AG20443 (cell line): ENCODE results near the gene ANKRD55.
A peak's percentile ranks its signal among the peaks of the same experiment; 100 is the strongest.
"Not testable (repeated sequence)": the region's sequence is repeated elsewhere in the genome, so short reads cannot be mapped to it uniquely, and the experiment has no call there.

Experiments
- DNase-seq: peaks from one replicate; pipeline ENCODE4 v3.0.0; 2012; ENCODE audit warnings: low spot score, mixed read lengths

The ANKRD55 gene

DNA sequence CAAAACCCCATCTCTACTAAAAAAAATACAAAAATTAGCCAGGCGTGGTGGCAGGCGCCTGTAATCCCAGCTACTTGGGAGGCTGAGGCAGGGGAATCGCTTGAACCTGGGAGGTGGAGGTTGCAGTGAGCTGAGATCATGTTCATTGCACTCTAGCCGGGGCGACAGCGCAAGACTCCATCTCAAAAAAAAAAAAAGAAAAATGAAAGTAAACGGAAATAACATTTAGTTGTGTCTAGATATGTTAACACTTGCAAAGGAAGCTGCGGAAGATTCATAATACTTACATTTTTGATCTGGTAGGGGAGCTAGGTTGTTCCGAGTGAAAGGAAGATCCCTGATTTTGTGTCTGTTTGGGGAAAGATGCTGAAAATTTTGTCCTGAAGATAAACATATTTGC lies 130.9 kb downstream of the ANKRD55 start:
- DNase-seq = not testable (repeated sequence)

DNA sequence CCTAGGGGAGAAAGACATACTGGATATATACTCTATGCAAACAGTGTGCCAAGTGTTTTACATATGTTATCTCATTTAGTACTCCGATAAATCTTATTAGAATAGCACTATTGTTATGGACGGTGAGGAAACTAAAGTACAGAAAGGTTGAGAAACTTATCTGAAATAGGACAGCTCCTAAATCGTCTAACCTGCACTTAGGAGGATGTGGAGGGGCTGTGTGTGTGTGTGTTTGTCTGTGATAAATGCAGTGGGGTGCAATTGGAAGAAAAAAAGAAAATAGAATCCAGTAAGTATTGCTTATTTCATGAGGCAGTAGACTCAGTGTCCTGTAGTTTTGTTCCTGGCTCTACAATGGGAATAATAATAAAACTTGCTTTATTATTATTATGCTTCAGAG lies 131.9 kb downstream of the ANKRD55 start:
- no peak for DNase-seq

DNA sequence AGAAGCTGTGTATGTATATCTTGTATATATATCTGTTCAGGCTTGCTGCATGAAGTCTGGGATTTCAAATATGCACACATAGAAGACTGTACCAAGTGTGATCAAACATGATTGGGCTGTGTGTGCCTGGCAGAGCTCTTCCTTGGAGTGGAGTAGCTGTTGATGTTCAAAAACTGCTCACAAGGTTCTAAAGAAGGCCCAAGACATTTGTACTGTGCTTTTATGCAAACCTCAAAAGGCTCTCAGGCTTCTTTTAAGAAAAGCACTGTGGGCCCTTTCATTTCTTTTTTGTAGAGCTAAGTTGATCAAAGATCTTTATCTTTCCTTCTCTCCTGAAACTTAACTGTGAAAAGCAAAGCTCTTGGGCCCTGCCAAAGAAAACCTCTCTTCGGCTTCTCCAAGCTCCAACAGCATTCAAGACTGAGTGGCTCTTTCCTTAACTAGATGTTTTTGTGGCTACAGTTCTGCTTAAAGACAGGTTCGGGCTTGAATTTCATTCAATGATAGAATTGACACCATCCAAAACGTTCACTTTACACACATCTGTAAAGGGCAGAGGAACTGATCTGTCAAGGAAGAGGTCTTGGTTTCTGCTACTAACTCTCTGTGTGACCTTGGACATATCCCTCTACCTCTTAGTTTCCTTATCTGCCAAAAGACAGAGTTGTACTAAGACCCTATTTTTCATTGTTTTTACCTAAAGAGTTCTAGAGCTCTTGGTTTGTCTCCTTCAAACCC lies 132.5 kb downstream of the ANKRD55 start:
- no peak for DNase-seq

DNA sequence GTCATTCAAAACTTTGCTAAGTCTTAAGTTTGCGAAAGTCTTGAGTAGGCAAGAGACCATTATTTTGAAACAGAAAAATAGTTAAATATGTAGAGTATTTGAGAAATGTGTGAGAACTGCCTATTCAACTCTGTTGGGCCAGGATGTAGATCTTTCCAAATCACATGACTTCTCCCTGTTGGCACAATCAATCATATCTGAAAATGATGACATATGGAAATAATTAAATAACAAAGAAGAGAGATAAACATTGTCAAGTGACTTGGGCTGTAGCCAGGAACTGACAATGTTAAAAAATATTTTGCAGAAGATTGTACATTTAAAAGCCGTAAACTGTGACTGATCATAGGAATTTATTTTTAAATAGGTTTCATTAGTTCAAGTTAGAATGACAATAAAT lies 133.8 kb downstream of the ANKRD55 start:
- peak; percentile 73 for DNase-seq

DNA sequence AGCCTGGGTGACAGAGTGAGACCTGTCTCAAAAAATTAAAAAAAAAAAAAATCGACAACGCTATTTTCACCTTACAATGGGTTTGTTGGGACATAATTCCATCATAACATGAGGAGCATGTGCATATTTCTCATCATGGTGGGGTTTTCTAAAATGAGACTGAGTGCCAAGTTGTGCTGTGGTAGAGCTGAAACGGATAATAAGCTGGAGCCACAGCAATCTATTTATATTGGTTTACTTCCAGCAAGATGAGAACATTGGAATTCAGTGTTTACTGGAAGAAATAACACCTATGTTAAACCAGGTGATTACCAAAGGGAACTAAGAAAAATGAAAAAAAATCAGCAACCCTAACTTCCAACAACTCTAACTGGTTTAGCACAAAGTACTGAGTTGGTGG lies 136.1 kb downstream of the ANKRD55 start:
- DNase-seq = no peak

DNA sequence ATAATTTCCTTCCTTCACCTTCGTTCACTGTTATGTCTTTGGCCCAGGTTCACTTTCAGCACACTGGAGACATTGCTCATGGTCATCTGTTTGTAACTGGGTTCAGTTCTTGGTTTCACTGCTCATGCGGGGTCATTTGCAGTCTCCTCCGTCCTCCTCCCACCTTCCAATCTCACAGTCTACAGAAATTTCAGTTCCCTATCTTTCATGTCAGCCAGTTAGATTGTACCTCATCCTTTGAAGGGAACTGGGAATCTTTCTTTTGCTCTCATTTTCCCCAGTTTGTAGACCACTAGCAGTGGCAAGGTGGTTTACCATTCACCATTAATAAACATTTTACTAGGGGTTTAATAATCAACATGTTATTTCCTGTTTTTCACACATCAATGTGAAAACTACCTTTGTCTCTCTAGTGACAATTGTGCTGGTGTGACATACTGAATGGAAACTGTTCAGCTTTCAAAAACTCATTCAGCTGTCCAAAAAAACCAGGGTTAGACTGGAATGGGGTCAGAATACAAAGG lies 137.5 kb downstream of the ANKRD55 start:
- no peak for DNase-seq

DNA sequence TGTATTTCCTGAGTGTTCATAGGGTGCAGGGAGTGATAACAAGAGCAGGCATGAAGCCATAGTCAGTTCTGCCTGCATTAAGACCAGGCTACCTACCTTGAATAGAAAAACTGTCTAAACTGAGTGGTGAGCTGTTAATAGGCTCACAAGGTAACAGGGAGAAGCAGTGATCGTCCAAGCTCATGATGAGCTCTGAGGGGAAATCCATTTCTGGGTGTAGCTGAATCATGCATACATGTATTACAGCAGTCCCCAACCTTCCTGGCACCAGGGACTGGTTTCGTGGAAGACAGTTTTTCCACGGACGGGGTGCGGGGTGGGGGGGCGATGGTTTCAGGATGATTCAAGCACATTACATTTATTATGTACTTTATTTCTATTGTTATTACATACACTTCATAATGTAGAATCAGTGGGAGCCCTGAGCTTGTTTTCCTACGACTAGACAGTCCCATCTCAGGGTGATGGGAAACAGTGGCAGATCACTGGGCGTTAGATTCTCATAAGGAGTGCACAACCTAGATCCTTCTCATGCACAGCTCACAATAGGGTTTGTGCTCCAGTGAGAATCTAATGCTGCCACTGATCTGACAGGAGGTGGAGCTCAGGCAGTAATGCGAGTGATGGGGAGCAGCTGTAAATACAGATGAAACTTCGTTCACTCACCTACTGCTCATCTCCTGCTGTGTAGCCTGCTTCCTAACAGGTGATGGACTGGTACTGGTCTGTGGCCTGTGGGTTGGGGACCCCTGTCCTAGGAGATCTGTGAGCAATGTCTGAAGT lies 138.4 kb downstream of the ANKRD55 start:
- no peak for DNase-seq

DNA sequence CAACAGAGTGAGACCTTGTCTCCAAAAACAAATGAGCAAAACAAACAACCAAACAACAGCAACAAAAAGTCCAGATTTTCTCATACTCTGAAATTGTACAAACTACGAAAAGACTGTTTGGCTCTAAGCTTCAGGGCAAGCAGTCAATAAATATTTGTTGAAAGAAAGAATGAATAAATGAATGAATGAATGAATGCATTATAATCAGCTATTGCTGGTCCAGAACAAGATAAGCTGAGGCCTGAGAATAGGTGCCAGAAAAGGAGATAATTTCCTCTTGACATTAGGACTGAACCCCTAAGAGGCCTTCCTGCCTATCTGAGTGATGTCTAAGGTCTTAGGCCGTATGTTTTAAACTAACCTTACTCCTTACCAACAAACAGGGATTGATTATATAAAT lies 139.2 kb downstream of the ANKRD55 start:
- DNase-seq = no peak

DNA sequence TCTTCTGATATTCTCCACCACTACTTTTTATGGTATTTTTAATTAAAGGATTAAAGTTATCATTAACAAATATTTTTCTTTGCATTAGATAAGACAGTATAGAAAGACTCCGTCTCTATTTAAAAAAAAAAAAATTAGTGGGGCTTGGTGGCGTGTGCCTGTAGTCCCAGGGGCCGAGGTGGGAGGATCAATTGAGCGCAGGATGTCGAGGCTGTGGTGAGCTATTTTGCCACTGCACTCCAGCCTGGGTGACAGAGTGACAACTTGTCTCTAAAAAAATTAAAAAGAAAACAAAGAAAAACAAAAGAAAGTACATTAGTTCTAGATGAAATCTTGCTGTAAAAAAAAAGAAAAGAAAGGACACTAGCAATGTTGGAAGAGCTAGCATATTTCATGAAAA lies 141.0 kb downstream of the ANKRD55 start:
- no peak for DNase-seq

DNA sequence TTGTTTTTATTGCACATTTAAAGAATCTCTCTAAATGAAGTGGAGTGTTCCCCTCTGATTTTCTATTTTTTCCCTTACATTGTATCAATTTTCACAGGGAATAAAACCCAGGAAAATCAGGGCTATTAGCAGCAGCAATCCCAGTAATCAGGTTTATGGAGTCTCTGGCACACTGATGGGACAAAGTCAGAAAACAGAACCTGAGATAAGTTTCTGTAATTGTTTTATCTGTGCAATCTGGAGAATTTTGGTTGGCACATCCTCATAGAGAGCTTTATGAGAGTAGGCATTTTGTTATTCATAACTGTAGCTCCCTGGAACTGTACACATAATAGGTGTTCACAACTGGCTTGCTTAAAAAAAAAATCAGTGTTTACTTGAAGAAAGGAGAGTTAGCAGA lies 141.5 kb downstream of the ANKRD55 start:
- DNase-seq = no peak

DNA sequence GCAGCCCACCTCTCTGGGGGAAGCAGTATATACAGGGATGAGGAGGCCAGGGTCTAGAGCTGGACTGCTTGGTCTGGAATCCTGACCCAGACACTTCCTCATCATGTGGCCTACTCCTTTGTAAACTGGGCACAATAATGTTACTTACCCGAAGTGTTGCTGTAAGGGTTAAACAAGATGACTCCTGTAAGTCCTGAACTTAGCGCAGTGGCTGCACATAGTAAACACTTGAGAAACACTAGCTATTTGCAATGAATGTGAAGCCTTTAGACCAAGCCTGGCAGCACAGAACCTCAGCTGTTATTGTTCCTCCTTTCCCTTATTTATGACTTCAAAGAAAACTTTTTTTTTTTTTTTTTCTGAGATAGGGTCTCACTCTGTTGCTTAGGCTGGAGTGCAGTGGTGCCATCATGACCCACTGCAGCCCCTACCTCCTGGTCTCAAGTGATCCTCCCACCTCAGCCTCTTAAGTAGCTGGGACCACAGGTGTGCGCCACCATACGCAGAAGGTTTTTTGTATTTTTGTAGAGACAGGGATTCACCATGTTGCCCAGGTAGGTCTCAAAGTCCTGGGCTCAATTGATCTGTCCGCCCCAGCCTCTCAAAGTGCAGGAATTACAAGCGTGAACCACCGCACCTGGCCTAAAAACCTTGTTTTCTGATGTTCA lies 142.2 kb downstream of the ANKRD55 start:
- no peak for DNase-seq

DNA sequence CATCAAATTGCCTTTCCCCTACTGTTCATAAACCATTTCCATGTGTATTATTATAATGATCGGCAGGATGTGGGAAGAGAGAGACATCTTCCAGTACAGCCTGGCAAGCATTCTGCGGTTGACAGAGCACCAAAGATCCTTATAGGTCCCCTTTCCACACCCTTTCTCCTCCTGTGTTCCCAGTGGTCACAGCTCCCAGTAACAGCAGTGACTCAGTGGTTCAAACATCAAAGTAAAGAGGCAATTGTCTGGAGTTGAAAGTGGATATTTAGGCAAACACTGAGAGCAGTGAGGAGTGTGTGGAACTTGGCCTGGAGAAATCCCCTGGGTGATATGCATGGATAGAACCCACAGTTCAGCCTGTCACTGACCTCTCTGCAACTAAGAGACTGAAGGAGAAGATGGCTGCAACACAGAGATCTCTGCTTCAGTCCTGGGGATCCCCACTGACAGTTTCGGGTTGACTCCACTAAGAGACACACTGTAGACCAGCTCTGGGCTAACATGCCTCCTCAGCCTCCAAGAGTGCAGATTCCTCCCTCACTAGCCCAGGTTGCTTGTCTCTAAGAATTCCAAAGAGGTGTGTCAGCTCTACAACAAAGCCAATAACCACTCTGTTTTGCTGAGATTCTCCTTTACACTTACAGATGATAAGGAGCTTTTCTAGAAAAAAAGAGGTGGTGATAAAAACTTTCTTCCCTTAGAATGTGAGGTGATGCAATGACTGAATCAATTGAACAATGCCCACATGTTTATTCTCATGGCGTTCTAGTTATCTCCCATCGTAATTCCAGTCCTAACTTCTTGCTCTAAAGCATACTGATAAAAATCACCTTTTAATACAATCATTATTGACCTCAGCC lies 143.9 kb downstream of the ANKRD55 start:
- peak; percentile 62 for DNase-seq

DNA sequence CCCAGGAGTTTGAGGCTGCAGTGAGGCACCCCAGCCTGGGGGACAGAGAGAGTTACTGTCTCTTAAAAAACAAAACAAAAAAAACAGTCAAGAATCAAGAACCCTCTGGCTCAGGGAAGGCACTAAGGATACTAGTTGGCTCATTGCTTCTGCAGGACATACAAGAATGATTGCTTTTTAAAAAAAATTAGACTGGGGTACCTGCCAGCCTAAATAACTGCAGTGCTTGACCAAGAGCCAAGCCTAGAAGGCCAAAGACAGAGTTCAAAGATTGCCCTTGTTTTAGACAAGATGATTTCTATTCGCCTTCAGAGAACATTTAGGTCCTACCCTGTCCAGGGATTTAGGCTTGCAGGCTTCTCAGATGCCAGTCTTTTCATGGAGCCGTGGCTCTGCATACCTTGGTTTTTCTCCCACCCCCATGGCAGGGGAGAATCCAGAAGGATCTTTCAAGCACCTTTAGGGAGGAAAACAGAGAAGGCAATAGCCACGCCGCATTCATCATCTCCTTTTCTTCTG lies 144.6 kb downstream of the ANKRD55 start:
- no peak for DNase-seq

DNA sequence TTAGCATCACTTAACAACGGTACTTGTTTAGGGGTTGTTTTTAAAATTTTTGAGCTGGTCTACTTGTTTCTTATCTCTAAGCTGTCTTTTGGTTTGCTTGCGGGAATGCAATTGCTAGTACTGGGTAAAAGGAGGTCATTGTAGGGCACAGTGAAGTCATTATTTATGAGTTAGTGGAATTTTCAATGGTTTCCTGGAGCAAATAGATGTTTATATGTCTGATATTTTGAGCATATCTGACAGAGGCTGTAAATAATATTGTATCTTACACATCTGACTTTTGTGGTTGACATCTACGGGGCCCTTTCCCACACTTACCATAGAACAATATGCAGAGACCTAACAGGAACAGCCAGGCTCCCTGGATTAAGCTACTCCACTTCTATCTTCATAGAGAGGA lies 147.9 kb downstream of the ANKRD55 start:
- no peak for DNase-seq

DNA sequence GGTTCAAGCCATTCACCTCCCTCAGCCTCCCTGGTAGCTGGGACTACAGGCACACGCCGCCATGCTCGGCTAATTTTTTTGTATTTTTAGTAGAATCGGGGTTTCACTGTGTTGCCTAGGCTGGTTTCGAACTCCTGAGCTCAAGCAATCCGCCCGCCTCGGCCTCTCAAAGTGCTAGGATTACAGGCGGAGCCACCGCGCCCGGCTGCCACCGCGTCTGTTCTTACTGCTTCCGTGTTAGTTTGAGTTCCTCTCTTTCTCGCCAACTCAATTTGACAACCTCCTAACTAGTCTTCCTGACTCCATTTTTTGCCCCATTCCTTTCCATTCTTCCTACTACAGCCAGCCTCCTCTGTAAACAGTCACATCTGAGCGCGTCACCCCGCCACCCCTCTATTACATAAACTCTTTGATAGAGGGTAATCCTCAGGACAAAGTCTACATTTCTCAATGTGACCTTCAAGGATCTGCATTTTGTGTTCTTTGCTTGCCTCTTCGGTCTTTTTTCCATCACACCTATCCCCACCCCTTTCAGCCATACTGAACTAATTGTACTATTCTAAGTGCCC lies 149.8 kb downstream of the ANKRD55 start:
- DNase-seq = no peak

DNA sequence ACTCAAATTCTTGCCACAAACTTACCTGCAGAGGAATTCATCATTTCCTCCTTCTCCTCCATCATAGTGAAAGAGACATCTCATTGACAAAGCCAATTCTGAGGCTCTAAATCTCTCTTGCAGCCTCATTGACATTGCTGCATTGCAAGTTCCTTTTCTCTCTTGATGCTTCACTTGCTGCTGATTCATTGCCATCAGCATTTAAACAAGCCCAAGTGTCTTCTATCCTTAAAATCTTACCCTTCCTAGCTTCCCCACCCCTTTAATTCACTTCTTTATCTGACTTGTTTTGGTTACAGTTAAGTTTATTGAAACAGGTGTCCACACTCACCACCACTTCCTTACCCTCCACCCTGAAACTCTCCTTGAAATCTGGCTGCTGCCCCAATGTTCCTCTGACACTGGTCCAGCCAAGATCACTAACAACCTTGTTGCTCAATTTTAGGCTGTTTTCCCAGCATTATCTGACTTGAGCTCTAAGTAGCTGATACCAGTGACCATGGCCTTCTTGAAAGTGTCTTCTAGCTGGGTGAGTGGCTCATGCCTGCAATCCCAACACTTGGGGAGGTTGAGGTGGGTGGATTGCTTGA lies 152.0 kb downstream of the ANKRD55 start:
- DNase-seq = not testable (repeated sequence)

DNA sequence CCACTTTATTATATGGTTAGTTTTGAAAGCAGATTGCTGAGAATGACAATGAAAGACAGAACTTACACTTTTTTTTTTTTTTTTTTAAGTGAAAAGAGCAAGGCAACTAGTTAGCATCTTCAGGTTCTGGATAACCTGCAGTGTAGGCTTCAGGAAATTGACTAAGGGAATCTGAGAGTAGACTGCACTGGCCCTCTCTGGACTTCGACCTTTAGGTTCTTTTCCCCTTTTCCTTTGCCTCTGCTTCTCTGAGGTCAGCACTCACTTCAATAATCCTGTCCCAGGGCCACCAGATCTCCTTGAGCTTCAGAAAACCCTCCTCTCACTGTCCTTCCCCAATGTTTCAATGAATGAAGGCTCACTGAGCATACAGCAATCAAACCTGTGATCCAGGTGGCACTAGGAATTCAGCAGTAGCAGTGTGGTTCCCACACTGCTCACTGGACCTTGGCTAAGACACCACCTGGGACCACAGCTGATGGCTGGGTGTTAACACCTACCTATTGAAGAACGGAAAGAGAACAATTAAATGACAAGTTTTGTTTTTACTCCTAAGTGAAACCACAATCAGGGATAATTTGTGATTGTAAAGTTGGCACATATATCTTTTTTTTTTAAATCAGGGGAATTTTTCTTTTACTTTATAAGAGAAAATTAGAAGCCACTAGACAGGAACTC lies 152.6 kb downstream of the ANKRD55 start:
- DNase-seq = no peak

DNA sequence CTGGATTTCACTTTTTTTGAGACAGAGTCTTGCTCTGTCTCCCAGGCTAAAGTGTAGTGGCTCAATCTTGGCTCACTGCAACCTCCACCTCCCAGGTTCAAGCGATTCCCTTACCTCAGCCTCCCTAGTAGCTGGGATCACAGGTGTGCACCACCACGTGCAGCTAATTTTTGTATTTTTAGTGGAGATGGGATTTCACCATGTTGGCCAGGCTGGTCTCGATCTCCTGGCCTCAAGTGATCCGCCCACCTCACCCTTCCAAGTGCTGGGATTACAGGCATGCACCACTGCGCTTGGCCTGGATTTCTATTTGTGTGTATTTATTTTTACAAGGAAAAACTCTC lies 154.0 kb downstream of the ANKRD55 start:
- not testable (repeated sequence) for DNase-seq

DNA sequence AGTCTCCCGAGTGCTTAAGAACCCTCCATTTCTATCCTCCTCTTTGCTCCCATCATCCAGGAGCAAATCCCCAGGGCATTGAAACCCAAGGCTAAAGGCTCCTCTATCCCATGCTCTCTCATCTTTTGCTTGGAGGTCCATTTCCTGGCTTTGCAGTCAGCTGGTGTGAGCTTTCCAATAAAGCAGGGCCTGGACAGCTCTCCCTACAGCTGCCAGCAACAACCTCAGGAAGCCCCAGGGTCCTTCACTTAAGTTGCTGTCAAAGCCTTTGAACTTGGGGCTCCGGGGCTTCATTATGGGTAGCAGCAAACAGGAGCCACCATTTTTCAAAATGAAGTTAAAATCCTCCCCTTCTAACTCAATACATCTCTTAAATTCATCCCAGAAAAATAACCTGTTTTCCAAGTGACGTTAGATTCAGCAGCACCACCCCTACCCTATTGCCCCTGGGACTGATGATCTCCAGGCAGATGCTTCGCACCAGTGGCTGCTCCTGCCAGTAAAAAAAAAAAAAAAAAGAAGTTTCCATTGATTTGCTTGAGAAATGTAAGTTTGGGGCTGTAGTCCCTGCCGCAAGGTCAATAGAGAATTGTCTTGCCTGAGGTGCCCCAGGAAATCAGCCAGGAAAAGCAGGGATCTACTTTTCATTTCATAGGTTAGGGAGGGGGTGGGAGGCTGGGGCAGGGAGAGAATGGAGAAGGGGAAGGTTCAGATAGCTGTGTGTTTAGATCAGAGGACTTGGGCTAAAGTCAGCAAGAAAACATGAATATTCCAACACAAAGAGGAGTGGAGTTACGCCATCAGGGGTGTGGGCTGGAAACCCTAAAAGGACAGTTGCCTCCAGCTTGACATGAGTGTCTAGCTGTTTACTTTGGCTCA lies 154.6 kb downstream of the ANKRD55 start:
- peak; percentile 66 for DNase-seq
